Measurements from ENCODE around the gene CMC2.

Gene CMC2

DNA sequence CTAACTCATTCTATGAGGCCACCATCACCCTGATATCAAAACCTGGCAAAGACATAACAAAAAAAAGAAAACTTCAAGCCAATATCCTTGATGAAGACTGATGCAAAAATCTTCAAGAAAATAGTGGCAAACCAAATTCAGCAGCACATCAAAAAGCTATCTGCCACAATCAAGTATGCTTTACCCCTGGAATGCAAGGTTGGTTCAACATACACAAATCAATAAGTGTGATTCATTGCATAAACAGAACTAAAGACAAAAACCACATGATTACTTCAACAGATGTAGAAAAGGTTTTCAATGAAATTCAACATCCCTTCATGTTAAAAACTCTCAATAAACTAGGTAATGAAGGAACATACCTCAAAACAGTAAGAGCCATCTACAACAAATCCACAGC lies 48.4 kb downstream of the CMC2 start:
- Histone ChIP-seq H3K4me2 (no peak overlapping the region), H3K27me3 (no peaks in the 10 kb centered on the region), H3K27ac (no peak overlapping the region), H3K4me3 (no peak overlapping the region), H4K20me1 (no peaks in the 10 kb centered on the region), H3K9me3 (replicated peaks in 1 of 11) (peaks cover 59 to 69% (median 62%) of the 10 kb centered on the region in 11 experiments), H3K4me1 (no peaks in the 10 kb centered on the region), H3K9ac (no peak overlapping the region), H3K36me3 (peaks cover 0 to 15% (median 0%) of the 10 kb centered on the region in 11 experiments; a peak in 1 of 22 replicates)
- no peak for TF ChIP-seq Cebpa-rat (IDR thresholded peaks at IDR 0.05)

GRCh38 chr16:80954985-80955384 lies 51.7 kb downstream of the CMC2 start:
- Histone ChIP-seq H3K36me3 (peaks cover 0 to 15% (median 0%) of the 10 kb centered on the region in 11 experiments; a peak in 1 of 22 replicates), H3K27ac (no peak overlapping the region), H3K9ac (no peak overlapping the region), H4K20me1 (no peaks in the 10 kb centered on the region), H3K9me3 (replicated peaks in 1 of 11) (peaks cover 37 to 48% (median 40%) of the 10 kb centered on the region in 11 experiments), H3K4me2 (no peak overlapping the region), H3K27me3 (no peaks in the 10 kb centered on the region), H3K4me1 (no peaks in the 10 kb centered on the region), H3K4me3 (no peak overlapping the region)
- TF ChIP-seq Cebpa-rat (IDR thresholded peaks at IDR 0.05), result no peak

GRCh38 chr16:80948886-80949493 lies 57.7 kb downstream of the CMC2 start:
- Histone ChIP-seq H3K9me3 (replicated peaks in 1 of 11) (peaks cover 0 to 6% (median 0%) of the 10 kb centered on the region in 11 experiments; a peak in 2 of 22 replicates), H3K27ac (no peak overlapping the region), H3K4me3 (no peak overlapping the region), H3K27me3 (no peaks in the 10 kb centered on the region), H4K20me1 (no peaks in the 10 kb centered on the region), H3K4me2 (peak overlapping the region in 4 of 11 experiments; percentile 19 to 48 (median 32); a peak in 5 of 22 replicates), H3K36me3 (no peaks in the 10 kb centered on the region), H3K4me1 (peaks cover 0 to 20% (median 7%) of the 10 kb centered on the region in 10 experiments; a peak in 10 of 20 replicates), H3K9ac (no peak overlapping the region)
- TF ChIP-seq Cebpa-rat (IDR thresholded peaks at IDR 0.05), result no peak

DNA sequence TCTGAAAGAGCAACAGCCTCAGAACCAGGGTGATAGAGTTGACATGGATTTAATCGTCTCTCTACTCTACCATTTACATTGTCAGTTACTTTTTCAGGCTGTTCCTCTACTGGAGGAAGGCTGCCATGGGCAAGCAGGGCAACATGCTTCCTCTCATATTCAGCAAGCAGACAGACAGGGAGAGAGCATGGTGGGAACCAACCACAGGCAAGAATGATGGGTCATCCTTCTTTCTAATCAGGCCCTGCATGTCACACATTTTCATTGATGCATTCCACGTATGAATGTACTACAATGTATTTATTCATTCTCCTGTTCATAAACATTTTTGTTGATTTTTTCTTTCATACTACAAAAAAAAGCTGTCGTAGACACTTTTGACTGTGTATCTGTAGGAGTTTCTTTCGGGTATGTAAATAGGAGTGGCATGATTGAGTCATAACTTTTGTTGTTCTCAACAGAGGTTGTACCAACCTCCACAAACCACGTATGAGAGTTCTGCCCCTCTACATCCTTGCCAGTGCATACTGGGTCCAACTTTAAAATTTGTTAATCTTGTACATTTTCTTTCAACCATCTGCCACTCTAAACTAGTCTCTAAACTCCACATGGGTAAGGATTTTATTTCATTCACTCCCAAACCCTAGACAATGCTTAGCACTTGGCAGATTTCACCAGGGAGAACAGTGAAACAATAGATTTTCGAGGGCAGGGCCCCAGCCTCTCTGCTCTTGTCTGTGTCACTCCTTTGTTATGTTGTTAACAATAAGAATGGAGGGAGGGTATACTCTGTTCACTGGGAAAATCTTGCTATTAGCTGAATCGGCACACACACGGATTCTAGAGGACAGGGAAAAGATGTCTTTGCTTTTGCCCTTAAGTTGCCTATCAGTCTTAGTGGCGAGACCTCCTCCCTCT lies 58.7 kb downstream of the CMC2 start:
- Histone ChIP-seq H3K9me3 (replicated peaks in 1 of 11) (peaks cover 0 to 6% (median 0%) of the 10 kb centered on the region in 11 experiments; a peak in 3 of 22 replicates), H3K4me1 (peaks cover 0 to 20% (median 7%) of the 10 kb centered on the region in 10 experiments; a peak in 10 of 20 replicates), H3K9ac (no peak overlapping the region), H3K4me3 (no peak overlapping the region), H3K27ac (no peak overlapping the region), H4K20me1 (no peaks in the 10 kb centered on the region), H3K36me3 (no peaks in the 10 kb centered on the region), H3K4me2 (peak overlapping the region in 2 of 11 experiments; percentile 32 to 48; a peak in 3 of 22 replicates), H3K27me3 (no peaks in the 10 kb centered on the region)
- TF ChIP-seq Cebpa-rat (IDR thresholded peaks at IDR 0.05), result no peak

DNA sequence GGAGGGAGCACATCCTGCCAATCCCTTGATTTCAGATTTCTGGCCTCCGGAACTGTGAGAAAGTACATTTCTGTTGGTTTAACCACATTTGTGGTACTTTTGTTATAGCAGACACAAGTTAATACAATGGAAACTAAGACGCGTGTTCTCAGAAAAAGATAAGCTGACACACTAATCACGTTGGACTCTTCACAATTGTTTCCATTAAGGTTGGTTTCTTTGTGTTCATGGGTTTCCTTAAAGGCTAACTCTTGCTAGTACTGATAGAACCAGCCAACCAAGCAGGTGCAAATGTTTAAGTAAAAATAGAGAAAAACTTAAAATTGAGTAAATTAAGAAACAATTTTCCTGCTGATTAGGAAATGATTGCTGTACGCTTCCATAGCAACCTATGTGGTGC lies 59.4 kb downstream of the CMC2 start:
- peaks cover 0 to 20% (median 7%) of the 10 kb centered on the region in 10 experiments; a peak in 10 of 20 replicates for H3K4me1 ChIP-seq
- H3K9ac ChIP-seq, result no peak overlapping the region
- no peaks in the 10 kb centered on the region for H3K36me3 ChIP-seq
- TF ChIP-seq Cebpa-rat (IDR thresholded peaks at IDR 0.05), result no peak
- H3K27ac ChIP-seq, result no peak overlapping the region
- H3K4me2 ChIP-seq, result no peak overlapping the region
- no peaks in the 10 kb centered on the region for H4K20me1 ChIP-seq
- no peaks in the 10 kb centered on the region for H3K27me3 ChIP-seq
- H3K9me3 ChIP-seq (replicated peaks in 1 of 11), result peaks cover 0 to 7% (median under 1%) of the 10 kb centered on the region in 11 experiments; a peak in 6 of 22 replicates
- no peak overlapping the region for H3K4me3 ChIP-seq

- TF ChIP-seq Cebpa-rat (IDR thresholded peaks at IDR 0.05), result peak in 7 of 11 experiments; percentile 13 to 72 (median 46); a peak in 7 of 22 replicates
- peaks cover 0 to 20% (median 7%) of the 10 kb centered on the region in 10 experiments; a peak in 10 of 20 replicates for H3K4me1 ChIP-seq
- no peaks in the 10 kb centered on the region for H4K20me1 ChIP-seq
- no peak overlapping the region for H3K27ac ChIP-seq
- no peaks in the 10 kb centered on the region for H3K27me3 ChIP-seq
- H3K36me3 ChIP-seq, result no peaks in the 10 kb centered on the region
- peak overlapping the region in 1 of 11 experiments; percentile 7; a peak in 1 of 22 replicates for H3K4me2 ChIP-seq
- no peak overlapping the region for H3K4me3 ChIP-seq
- no peak overlapping the region for H3K9ac ChIP-seq
- peaks cover 0 to 12% (median 4%) of the 10 kb centered on the region in 11 experiments; a peak in 10 of 22 replicates for H3K9me3 ChIP-seq (replicated peaks in 1 of 11)
Measured at GRCh38 chr16:80946481-80946880, 60.2 kb downstream of the CMC2 start.

DNA sequence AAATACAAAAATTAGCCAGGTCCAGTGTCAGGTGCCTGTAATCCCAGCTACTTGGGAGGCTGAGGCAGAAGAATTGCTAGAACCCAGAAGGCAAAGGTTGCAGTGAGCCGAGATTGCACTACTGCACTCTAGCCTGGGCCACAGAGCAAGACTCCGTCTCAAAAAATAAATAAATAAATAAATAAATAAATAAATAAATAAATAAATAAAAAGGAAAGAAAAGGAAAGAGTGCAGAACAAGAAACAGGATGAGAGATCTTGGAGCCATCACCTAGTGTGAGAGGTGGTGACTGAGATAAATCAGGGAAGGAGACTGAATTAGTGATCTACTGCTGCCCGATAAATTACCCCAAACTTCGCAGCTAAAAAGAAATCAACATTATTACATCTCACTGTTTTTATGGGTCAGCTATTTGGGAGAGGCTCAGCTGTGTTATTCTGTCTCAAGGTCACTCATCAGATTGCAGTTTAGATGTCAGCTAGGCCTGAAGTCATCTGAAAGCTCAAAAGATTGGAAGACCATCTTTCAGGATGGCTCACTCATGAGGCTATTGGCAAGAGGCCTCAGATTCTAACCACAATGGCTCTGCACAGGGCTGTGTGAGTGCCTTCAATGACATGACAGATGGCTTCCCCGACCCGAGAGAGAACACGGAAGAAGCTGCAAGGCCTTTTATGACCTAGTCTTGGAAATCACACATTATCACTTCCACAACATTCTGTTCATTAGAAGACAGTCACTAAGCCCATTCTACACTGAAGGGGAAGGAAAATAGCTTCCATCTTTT lies 66.4 kb downstream of the CMC2 start:
- no peaks in the 10 kb centered on the region for H3K4me1 ChIP-seq
- no peaks in the 10 kb centered on the region for H3K36me3 ChIP-seq
- H3K9ac ChIP-seq, result no peak overlapping the region
- H3K27me3 ChIP-seq, result no peaks in the 10 kb centered on the region
- no peak overlapping the region for H3K4me3 ChIP-seq
- no peak overlapping the region for H3K27ac ChIP-seq
- TF ChIP-seq Cebpa-rat (IDR thresholded peaks at IDR 0.05), result no peak
- no peaks in the 10 kb centered on the region for H4K20me1 ChIP-seq
- peaks cover 0 to 16% (median 5%) of the 10 kb centered on the region in 11 experiments; a peak in 9 of 22 replicates for H3K9me3 ChIP-seq (replicated peaks in 1 of 11)
- H3K4me2 ChIP-seq, result no peak overlapping the region

- Histone ChIP-seq H4K20me1 (no peaks in the 10 kb centered on the region), H3K36me3 (no peaks in the 10 kb centered on the region), H3K4me2 (no peak overlapping the region), H3K9me3 (replicated peaks in 1 of 11) (peaks cover 0 to 16% (median 5%) of the 10 kb centered on the region in 11 experiments; a peak in 9 of 22 replicates), H3K9ac (no peak overlapping the region), H3K27ac (no peak overlapping the region), H3K27me3 (no peaks in the 10 kb centered on the region), H3K4me3 (no peak overlapping the region), H3K4me1 (no peaks in the 10 kb centered on the region)
- TF ChIP-seq Cebpa-rat (IDR thresholded peaks at IDR 0.05), result no peak
Measured at GRCh38 chr16:80938879-80939260, 67.8 kb downstream of the CMC2 start.

All from BLaER1 treated with 17β-estradiol and CSF1 and Interleukin-3, amounts not matched to agents 10 nM and 100 nM (cell line).